ENCODE data around the gene HNF4A. TPM values are rescaled to one million over a fixed set of nuclear protein-coding genes. Genes with fewer than 3 reads are reported as not detected.
A peak's percentile ranks its signal among the peaks of the same experiment; 100 is the strongest.
"Not testable (repeated sequence)": the region's sequence is repeated elsewhere in the genome, so short reads cannot be mapped to it uniquely, and the experiment has no call there.

The HNF4A gene
- total RNA-seq, 1 experiment from 2014 or later, result not detected

DNA sequence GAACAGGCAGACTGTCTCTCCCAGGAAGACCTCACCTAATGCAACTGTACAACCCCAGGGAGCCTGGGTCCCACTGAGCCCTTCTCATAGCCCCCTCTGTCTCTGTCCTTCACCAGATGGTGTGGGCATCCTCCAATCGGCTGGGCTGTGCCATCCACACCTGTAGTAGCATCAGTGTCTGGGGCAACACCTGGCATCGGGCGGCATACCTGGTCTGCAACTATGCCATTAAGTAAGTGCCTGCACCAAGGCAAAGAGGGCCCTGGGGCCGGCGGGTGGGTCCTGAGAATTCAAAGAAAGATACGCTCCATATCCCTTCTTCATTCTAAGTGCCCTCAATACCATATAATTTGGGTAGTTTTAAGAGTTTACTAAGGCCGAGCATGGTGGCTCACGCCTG lies 10.4 kb upstream of the HNF4A start:
- no peak for DNase-seq (ENCODE audit: low read depth)

DNA sequence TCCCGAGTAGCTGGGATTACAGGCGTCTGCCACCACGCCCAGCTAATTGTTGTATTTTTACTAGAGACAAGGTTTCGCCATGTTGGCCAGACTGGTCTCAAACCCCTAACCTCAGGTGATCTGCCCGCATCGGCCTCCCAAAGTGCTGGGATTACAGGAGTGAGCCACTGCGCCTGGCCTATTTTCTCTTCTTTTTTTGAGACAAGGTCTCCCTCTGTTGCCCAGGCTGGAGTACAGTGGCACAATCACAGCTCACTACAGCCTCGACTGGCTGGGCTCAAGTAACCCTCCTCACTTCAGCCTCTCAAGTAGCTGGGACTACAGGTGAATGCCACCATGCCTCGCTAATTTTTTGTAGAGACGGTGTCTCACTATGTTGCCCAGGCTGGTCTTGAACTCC lies 9.6 kb upstream of the HNF4A start:
- not testable (repeated sequence) for DNase-seq (ENCODE audit: low read depth)

DNA sequence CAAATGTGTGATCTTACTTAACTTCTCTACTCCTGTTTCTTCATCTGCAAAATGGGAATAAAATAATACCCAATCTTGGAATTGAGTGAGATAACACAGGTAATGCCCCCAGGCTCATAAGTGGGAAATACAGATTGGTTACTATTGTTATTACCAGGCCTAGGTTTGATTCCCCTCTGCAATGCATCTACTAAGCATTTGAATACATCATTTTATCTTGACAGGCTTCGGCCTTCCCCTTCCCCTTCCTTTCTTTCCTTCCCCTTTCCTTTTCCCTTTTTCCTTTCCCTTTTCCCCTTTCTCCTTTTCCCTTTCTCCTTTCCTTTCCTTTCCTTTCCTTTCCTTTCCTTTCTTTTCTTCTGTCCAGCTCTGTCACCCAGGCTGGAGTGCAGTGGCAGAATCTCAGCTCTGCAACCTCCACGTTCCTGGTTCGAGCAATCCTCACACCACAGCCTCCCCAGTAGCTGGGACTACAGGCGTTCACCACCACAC lies 7.3 kb upstream of the HNF4A start:
- no peak for DNase-seq (ENCODE audit: low read depth)

DNA sequence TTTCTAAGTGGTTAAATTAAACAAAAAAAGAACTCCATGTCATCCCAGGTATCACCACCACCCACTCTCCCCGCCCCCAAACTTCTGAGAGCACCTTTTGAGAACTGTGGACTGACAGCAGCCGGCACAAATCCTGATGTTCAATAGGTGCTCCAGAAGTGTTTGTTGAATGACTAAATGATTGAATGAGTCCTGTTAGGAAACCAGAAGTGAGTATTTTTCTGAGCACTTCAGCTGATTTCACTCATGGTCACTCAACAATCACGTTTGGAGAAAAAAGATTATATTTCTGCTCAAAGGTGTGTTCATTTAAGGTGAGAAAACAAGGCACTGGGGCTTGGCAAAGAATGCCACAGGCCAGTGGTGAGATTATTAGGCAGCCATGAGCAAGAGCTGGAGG lies 6.2 kb upstream of the HNF4A start:
- DNase-seq (ENCODE audit: low read depth), result no peak

DNA sequence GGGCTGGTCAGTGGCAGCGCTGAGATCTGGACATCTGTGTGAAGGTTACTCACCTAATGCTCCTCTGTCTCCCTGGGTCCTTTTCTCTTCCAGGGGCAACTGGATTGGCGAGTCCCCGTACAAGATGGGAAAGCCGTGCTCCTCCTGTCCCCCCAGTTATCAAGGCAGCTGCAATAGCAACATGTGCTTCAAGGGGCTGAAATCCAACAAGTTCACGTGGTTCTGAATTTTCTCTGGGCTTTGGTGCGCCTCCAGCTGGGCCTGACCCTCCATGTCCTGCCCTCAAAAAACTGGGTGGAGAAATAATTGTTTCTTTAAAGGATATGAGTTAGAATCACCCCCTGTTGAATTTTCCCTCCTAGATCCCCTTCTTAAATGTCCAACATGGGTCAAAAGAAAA lies 4.9 kb upstream of the HNF4A start:
- DNase-seq (ENCODE audit: low read depth), result no peak

DNA sequence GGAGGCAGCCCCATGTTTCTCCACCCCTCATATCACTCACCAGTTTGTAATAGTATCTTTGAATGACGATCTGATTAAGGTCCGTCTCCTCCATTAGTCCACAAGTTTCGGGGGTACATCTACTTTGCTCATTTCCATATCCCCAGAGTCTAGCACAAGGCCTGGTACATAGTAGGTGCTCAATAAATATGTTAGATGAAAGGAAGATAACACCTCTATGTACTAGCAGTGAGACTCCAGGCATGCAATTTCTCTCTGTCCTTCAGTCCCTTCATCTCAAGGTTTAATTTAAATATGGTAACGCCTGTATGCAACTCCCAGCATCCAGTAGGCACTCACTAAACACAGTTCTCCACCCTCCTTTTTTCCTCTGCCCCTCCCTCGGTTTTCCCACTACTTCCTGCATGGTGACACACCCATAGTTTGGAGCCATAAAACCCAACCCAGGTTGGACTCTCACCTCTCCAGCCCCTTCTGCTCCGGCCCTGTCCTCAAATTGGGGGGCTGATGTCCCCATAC lies 461 bp upstream of the HNF4A start:
- DNase-seq (ENCODE audit: low read depth), result no peak

DNA sequence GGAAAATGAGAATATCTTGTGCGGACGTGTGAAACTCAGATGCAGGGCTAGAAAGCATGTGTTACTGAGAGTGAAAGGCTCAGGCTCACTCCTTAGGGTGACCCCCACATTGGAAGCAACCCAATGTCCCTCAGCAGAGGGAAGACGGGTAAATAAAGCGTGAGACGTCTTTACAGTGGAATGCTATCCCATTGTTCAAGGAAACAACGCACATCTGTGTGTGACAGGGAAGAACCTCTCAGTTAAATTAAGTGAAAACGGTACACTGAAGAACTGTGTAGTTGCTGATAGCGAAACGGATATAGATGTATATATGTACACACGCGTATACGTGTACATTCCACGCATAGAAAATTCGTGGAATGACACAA lies 839 bp downstream of the HNF4A start:
- no peak for DNase-seq (ENCODE audit: low read depth)

DNA sequence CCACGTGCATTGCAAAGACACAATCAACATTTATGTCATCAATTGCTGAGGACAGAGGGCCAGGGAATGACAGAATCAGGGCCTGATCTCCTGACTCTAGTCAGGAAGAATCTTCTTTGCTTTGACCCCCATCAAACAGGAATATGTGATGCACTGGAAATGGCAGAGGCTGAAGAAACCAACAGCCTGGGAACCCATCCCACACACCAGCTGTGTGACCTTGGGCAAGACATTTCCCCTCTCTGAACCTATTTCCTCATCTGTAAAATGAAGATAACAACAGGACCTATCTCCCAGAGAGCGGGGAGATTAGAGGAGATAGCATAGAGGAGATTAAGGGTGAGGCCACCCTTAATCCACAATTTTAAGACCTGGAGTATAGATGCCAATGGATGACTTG lies 1.5 kb downstream of the HNF4A start:
- DNase-seq (ENCODE audit: low read depth), result no peak

DNA sequence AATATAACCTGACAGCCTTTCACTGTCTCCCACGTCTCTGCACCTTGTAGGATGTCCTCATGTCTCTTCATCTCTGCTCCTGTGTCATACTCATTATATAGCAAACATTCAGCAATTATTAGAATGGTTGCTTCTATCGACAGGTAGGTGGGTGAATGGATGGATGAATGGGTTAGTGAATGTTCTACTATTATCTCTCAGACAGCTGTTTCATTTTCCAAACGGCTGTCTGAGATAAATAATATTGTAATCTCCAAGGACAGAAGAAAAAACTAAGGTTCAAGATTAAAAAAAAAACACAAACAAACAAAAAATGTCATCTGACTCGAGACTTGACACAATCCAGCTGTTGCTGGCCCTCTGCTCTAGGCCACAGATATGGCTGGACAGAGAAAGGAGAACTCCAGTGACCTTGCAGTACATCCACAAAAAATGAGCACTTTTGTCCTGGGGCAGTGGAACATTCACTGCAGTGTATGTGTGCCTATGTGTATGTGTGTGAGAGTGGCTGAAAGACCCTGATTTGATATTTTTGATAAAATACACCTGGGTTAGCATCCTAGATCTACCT lies 2.1 kb downstream of the HNF4A start:
- DNase-seq (ENCODE audit: low read depth), result no peak

DNA sequence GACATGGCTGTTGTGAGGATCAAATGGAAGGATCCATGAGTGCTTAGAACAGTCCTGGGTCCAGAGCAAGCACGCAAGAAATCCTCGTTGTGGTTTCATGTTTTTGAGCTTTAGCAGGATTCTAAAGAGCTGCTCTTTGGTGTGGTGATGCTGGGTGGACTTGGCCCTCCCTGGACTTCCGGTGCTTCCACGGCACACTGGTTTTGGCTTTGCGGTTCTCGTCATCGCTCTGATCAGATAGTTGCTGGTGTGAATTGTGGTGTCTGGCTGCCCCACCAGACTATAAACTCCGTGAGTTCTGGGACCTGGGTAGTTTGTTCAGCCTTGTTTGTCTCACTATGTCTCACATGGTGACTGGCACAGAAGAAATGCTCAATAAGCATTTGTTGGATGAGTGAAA lies 3.3 kb downstream of the HNF4A start:
- DNase-seq (ENCODE audit: low read depth), result peak; percentile 7

DNA sequence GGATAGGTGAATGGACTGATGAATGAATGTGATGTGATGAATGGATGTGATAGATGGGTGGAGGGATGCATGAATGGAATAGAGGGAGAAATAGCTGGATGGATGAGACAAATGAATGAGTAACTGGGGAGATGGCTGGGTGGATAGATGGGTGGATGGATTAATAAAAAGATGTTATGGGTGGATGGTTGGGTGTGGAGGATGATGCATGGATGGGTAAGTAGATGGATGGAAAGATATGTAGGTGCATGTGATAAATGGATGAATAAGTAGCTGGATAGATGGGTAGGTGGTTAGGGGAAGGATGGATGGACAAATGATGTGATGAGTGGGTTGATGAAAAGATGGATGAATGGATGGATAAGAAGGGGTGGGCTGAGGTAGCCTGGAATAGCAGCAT lies 4.7 kb downstream of the HNF4A start:
- no peak for DNase-seq (ENCODE audit: low read depth)

DNA sequence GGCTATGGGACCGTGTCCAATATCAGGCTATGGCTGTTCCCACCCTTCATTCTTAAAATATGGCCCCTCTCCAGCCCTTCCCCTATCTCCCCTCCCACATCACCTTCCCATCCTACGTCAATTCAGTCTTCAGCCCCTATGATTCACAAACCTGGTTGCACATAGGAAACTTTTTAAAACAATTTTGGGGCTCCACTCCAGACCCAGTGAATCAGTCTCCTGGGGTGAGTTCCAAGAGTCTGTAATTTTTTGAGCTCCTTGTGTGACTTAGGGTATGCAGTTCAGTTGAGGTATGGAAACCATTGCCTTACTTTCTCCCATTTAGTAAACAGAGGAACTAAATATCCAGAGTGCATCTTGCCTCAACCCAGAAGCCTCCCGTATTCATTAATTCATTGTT lies 5.5 kb downstream of the HNF4A start:
- DNase-seq (ENCODE audit: low read depth), result no peak

DNA sequence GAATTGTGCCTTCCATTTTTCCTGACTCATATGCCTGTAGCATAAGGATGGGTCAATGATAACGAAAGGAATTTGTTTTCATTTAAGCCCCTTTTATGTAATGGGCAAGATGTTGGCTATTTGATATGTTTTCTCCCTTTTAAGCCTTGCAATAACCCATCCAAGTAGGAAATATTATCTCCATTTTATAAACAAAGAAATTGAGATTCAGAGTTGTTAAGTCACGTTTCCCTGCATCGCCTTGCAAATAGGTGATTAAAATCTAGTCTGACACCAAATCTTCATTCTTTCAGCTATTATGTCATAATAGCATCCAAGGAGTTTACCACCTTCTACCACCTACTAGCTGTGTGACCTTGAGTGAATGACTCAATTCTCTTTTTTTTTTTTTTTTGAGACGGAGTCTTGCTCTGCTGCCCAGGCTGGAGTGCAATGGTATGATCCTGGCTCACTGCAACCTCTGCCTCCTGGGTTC lies 7.0 kb downstream of the HNF4A start:
- no peak for DNase-seq (ENCODE audit: low read depth)

DNA sequence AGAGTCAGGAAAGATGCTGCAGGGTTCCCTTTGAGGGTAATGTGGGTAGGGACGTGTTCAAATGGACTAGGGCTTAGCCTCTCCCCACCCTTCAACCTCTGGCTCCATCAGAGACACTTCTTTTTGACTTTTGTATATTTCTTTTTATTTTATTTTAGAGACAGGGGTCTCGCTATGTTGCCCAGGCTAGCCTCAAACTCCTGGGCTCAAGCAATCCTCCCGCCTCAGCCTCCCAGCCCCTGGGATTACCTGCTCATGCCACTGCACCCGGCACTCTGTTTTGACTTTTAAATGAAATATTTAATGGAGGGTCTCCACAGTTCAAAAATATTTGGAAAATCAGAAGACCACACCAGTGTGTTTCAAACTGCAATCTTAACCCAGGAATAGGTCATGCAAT lies 8.6 kb downstream of the HNF4A start:
- no peak for DNase-seq (ENCODE audit: low read depth)

DNA sequence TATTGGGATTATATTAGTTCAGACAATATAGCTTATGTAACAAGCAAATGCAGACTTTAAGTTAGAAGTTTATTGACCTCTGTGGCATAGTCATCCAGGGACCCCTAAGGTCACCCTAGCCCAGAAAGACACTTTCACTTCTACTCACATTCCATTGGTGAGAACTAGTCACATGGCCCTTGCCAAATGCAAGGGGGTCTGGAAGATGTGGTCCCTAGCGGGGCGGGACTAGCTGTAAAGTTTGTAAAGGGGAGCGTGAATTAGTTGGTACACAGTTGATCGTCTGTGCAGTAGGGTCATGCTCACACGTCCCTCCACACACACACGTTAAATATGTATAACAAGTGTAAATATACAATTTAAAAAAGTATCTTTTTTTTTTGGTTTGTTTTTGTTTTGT lies 9.3 kb downstream of the HNF4A start:
- DNase-seq (ENCODE audit: low read depth), result no peak

DNA sequence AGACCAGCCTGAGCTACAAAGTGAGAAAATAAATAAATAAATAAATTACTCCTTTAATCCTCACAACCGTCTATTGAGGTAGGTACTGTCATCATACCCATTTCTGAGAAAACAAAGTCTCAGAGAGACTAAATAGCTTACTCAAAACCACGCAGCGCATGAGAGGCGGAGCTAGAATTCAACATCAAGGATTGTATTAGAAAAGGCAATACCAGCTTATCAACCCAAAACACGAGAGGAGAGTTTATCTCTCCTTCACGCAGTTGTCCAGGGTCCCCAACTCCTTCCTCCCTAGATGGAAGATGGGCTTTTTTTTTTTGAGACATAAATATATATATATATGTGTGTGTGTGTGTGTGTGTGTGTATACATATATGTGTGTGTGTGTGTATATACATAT lies 12.2 kb downstream of the HNF4A start:
- no peak for DNase-seq (ENCODE audit: low read depth)

DNA sequence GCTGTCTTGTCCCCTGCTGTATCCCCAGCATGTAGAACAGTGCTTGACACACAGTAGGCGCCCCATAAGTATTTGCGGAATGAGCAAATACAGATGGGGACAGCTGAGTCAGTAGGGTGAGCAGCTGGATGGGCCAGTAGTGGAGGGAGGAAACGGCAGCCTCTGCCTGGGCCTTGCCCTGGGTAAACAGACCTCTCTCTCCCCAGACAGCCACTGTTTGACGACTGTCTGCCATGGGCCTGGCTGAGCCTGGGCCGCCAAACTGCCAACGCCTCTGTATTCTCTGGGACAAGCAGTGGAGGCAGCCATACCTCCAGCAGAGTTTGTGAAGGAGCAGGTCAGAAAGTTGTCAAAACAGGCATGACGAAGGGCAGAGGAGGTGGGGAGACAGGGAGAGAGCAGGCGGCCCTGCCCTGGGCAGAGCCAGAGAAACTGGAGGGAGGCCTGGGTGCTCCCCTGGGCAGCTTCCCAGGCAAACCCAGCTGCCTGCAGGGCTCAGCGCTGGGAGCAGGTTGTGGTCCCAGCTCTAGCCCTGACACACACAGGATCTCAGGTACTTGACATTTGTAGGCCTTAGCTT lies 15.2 kb downstream of the HNF4A start:
- no peak for DNase-seq (ENCODE audit: low read depth)

DNA sequence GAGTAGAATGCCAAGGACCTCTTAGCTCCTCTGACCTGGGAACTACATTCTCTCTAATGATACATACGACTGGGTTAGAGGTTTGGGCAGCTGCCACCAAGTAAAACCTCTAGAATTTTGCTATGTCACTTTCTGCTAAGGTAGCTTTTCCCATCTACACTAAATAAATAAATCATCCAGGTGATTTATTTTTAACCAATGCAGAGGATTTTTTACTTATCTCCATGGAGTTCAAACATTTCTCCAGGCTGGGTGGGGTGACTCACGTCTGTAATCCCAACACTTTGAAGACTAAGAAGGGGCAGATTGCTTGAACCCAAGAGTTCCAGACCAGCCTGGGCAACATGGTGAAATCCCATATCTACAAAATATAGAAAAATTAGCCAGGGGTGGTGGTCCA lies 27.1 kb downstream of the HNF4A start:
- no peak for DNase-seq (ENCODE audit: low read depth)

DNA sequence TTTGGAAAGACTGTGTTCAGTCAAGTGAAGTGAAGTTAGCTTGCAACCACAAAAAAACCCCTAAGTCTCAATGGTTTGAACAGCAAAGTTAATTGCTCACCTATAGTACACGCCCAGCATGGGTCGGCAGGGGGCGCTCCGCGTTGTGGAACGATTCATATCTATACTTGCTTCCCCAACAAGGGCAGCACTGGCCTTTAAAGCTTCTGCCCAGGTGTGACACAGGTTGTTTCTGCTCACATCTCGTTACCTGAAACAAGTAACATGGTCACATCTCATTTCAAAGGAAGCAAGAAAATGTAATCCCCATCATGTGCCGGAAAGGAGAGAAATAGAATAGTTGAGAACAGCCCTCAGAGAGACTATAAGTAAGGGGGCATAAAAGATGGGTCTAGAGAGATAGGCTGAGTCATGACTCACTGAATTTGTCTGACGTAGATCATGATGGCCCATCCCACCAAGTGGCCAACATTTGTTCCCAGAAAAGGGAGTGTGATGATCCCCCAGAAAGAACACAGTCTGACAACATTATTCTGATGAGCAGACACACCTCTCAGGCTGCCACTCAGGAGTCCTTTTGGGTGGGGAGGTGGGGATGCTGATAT lies 29.0 kb downstream of the HNF4A start:
- peak; percentile 61 for DNase-seq (ENCODE audit: low read depth)

DNA sequence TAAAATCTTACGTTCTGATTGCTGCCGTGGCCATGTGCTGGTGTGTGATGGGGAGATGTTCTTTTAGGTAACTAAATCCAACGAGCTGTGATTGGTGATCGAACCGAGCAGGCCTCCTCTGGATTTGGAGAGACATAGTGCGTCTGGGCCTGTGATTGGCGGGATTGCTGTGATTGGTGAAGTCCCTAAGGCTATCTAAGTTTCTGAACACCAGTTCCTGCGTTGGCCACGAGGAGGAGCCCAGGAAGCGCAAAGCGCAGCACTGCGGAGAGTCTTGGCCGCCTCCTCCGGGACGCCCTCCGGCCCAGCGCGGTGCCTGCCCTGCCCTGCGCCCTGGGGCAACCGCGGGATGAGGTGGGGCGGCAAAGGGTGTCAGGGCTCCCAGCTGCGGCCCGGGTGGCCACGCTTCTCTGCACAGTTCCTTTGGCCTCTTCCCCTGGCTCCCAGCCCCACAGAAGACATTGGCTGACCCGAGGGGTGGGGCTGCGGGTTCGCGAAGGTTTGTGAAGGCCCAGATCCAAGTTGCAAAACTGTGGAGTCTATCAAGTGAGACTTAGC lies 33.0 kb downstream of the HNF4A start:
- peak; percentile 66 for DNase-seq (ENCODE audit: low read depth)

DNA sequence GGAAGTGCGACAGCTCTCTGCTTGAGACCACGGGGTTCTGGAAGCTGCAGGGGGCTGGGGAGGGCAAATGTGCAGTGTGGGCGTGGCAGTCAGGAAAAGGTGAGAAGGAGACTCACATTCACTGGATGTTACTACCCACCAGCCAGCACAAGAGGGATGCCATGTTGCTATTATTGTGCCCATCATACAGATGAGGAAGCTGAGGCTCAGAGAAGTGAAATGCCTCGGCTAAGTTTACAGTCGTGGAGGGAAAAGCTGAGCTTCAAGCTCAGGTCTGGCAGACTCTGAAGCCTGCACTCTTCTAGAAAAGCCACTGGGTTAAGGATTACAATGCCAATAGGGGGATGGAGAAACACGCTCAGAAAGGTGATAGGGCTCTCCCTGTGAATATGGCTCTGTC lies 34.4 kb downstream of the HNF4A start:
- no peak for DNase-seq (ENCODE audit: low read depth)

DNA sequence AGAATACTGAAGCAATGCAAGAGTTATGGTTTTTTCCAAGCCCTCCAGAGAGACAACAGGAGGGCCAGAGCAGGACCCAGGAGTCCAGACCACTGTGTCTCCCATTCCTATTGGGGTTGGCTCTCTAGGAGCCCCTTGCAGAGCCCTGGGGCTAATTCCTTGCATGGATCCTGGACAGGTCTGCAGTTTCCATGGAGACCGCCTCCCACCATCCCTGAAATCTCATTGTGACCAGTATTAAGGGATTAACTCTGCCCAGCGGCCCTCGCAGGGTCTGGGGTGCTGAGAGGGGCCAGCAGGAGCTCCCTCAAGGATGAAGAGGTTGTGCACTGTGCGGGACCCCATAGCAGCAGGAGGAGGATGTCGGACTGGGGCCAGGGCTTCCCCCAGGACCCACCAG lies 34.8 kb downstream of the HNF4A start:
- DNase-seq (ENCODE audit: low read depth), result no peak
